ENCODE measurements around the gene KCTD1.

KCTD1 gene

DNA sequence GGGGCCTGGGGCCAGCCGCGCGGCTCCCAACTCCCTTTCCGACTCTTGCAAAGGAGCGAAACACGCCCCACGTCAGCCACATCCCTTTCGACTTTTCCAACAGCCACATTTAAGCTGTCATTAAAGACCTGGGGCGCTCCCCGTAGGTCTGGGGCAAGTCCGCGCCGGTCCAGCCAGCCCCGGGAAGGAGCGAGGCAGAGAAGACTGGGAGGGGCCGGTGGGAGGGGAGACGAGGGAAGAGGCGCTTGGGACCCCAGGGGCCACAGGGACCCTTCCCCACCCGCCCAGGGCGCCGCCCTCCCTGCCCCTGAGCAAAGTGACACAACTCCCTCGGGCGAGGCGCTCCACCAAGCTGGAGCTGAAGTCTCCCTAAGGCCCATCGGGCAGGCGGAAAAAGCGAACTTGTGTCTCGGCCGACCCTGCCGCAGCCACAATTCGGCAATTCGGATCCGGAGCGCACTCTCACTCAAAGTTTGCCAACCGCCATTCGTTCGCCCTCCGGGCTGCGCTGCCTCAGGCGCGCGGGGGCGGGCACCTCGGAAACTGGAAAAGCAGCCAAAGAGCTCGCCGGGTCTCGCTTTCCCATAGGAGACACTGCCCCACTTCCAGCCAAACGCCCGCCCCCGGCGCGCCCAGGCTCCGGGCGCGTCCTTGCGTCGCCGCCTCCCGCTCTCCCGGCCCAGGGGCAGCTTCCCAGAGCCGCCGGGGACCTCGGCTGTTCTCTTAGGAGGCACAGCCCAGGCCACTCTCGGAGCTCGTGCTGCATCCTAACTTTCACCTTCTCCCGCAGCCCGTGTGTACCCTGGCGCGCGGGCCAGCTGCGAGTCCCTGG, 1.1 kb upstream of the KCTD1 start:
- no peak for DNase-seq (ENCODE audit: low read depth)

DNA sequence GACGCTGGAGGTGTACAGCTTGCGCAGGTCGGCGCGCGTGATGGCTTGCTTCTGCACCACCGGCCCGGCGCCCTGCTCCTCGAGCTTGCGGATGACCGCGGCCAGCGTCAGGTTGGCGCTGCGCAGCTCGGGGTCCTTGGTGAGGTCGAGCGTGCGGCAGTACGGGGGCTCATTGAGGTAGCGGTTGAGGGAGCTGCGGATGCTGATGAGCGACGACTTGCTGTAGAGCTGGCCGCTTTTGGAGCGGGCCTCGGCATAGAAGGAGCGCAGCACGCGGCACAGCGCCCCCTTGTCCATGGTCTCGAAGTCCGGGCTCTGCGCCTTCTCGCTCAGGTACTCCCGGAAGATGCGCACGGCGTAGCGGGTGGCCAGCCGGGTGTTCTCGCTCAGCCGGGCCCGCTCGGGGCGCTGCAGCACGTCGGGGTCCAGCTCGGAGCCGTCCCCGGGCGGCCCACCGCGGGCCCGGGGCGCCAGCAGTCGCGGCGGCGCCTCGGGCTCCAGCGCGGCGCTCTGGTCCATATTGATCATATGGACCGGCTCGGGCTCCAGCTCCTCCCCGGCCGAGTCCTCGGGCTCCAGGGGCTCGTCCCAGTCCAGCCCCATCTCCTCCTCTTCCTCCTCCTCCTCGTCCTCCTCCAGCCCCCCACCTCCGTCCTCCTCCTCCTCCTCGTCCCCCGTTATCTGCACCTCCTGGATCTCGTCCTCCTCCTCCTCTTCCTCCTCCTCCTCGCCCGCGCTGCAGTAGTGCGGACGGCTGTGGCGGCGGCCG, 523 bp downstream of the KCTD1 start:
- DNase-seq (ENCODE audit: low read depth) = no peak

DNA sequence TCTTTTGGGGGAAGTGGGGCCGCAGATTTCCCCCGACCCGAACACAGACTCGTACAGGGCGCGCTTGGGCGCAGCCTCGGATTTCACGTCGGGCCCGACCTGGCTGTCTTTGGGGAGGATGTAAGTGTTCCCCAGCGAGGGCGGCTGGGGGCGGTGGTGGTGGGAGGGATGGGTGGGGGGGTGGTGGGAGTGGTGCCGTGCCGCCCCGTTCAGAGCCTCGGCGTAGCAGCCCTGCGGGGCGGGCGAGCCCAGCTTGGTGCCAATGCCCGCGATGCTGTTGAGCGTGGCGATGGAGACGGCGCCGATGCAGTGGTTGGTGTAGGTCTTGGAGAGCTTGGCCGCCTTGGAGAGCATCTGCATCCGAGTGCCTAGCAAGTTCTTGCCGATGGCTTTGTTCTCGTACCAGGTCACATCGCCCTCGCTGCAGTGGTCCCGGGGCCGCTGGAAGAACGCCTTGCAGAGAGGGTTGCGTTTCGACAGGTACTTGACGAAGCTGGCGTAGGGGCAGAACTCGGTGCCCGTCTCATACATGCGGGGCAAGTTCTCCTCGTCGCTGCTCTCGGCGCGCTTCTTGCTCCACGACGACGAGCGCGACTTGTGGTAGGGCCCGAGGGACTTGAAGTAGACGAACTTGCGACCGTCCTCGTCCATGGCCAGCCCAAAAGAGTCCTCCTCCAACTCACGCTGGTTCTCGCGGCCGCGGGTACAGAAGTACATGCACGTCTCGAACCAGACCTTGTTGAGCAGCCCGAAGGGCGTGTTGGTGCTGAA, 1.3 kb downstream of the KCTD1 start:
- no peak for DNase-seq (ENCODE audit: low read depth)

GRCh38 chr18:26546170-26546874, 2.0 kb downstream of the KCTD1 start:
- DNase-seq (ENCODE audit: low read depth) = no peak

DNA sequence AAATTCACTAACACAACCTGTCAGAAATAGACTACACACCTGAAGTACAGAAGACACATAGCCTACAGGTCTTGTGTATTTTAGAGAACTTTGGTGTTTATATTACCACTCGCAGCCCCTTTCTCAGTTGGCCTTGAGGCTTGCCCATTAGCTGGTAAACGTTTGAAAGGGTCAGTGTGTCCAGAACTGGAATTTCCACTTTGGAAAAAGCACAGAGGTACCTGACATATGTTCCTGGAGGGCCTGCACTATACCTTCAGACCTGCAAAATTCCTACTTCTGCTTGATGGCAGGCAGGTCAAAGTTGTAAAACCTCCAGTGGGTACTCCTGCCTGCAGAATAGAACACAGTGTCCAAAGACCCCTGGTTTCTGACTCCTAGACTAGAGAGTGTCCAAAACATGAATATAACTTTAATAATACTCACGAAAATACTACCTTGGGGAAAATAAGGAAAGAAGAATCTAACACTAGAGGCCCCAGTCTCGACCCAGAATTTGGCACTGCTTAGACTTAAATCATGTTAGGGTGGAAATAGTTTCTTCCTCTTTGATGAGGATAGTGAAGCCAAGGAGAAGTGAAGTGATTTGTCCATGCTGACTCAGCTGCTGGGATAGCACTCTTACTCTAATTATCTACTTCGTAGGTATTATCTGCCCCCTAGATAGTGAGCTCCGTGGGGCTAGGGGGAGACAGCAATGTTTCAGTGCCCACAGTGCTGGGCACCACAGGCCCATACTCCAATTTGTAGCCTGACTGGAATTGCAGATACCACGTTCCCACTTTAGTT, 2.8 kb downstream of the KCTD1 start:
- no peak for DNase-seq (ENCODE audit: low read depth)

DNA sequence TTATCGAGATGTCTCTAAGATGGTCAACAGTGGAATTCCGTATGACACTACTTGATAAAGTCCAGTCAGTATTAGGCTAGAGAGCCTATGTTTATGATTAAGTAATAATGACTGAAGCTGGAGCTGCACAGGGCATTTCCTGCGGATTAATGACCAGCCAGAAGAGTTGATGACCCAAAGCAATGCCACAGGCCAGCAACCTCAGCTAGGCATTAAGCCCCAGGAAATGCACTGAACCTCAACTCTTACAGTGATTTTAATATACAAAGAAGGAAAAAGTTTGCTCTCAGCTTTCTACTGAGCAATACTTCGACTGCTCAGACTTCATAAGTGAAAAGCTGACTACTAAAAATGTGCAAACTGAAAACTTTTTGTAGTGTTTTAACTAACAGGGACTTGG, 3.9 kb downstream of the KCTD1 start:
- DNase-seq (ENCODE audit: low read depth) = no peak

DNA sequence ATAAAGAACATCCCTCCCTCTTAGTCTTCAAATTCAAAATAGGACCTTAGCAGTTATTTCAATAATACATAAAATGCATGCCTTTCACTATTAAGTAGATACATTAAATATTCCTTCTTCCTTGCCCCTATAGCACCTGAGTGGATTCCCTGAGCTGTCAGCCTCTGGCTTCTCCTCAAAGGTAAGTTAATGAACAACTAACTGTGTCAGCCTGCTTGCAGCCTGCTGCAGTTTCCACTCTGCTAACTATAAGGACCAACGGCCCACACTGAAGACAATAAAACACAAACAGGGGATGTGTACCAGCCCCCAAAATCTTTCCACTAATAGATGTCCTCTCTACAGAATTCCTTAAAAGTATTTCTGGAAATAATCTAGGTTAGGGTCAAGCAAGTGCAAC, 5.0 kb downstream of the KCTD1 start:
- DNase-seq (ENCODE audit: low read depth) = no peak

- DNase-seq (ENCODE audit: low read depth) = no peak
These were observed 8.2 kb downstream of the KCTD1 start for GRCh38 chr18:26540043-26540628.

- no peak for DNase-seq (ENCODE audit: low read depth)
These were observed 9.8 kb downstream of the KCTD1 start for GRCh38 chr18:26538524-26538923.

DNA sequence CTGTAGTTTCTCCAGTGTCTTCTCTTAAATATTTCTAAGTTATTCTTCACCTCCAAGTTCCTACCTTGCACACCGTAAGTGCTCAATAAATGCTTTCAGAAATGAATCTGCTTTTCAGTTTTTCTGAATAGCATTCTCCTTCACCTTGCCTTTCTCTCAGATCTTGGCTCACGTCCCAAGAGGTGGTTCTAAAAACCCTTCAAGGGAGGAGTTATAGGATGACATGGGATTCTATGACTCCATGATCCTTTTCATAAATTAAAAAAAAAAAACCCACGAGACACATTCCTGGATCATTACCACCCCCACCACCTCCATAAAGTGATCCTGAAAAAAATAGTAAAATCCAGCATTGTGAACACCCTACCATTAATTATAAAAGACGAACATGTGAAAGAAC, 11.7 kb downstream of the KCTD1 start:
- DNase-seq (ENCODE audit: low read depth) = no peak

DNA sequence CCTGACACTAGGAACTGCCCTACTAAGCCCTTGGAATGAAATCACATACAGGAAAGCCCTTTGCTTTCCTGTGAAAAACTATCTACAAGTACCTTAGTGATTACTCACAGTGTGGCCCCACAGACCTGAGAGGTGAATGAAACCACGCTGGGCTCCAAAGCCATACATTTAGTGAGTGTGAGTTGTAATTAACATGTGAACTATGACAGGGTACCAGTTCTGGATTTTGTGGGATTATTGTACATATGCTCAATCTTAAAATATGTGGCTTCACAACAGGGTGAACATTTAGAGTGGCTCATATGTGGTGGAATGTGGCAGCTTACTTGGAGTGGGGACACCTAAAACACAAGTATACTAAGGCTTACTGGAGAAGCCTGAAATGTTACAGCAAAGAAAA, 12.3 kb downstream of the KCTD1 start:
- DNase-seq (ENCODE audit: low read depth) = no peak

- DNase-seq (ENCODE audit: low read depth) = no peak
These were observed 12.7 kb downstream of the KCTD1 start for GRCh38 chr18:26535630-26536029.

- no peak for DNase-seq (ENCODE audit: low read depth)
These were observed 15.7 kb downstream of the KCTD1 start for GRCh38 chr18:26532367-26533340.

DNA sequence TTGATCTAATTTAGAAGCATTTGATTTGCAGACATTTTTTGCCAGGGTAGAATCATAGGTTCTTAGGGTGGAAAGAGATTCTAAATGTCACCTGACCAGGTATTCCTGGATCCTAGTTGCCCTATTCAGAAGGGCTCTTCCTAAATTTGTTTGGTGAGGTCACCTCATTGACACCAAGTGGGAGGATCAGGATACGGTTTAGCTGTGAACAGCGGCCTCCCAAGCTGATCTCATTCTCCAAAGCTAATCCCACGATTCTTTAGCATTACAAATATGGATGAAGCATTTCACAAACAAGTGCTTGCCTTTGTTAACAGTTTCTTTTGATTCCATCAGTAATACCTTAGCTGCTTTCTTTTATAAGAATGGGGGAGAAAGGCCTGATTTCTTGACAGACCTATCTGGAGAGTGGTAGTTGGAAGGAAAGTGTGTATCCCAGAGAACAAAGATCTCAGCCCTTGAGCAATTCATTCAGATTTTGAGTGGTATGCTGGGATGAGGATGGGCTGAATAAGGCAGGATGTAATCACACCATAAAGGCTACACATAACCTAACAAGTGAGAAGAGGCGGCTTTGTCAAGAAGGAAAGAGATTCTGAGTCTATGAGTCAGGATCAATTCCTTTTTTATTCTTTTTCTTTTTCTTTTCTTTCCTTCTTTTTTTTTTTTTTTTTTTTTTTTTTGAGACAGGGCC, 16.6 kb downstream of the KCTD1 start:
- no peak for DNase-seq (ENCODE audit: low read depth)

DNA sequence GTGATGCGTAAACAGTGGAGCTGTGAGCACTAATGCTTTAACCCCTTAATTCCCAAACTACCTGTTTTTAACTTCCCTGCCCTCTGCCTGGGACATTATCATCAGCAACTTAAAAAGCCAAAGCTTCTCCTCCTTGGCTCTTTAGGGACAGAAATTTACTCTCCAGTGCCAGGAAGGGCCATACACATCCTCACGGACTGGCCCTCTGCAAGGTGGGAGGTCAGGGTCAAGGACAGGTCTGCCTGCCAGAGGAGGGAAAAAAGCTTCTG, 21.5 kb downstream of the KCTD1 start:
- DNase-seq (ENCODE audit: low read depth) = no peak

DNA sequence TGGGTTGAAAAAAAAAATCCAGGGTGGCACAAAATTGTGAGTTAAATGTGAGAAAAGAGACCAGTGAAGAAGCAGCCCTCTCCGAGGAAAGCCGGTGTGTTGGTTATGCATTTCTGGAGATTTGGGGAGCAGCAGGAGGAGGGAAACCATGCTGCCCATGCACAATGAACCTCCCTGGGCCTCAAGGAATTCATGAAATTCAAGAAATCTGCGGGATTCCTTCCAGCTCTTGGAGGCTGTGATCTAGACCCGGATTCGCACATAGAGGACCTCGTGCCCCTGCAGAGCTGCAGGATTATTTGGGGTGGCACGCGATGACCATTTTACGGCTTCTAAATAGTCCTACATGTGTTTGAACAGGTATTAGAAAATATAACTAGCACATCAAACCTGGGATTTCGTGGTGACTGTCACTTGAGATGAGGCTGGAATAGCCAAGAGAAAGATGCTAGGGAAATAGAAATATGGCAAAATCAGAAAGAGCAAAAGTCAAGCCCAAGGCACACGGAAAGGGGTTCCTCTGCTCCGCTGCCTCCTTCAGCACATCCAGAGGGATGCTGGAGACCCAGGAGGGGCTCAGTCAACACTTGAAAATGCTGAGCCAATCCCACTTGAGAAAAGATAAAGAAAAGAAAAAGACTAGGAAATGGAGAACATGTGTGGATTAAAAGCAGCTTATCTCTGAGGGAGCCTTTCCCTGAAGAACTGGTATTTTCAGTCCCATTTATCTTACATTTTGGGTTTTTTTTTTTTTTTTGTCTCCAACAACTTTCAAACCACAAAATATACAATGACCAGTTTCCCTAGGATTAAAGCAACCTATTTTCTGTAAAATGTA, 22.0 kb downstream of the KCTD1 start:
- DNase-seq (ENCODE audit: low read depth) = no peak

GRCh38 chr18:26524504-26525351, 23.6 kb downstream of the KCTD1 start:
- no peak for DNase-seq (ENCODE audit: low read depth)

Measured in non-pigmented ciliary epithelial cell (primary cell).